PC-3 (cell line): ENCODE results near the gene CPVL.

ENCODE experiments used
- EZH2phosphoT487 ChIP-seq: fragments of 300-600 bp; sonication (generic); IDR thresholded peaks from 2 replicates; pipeline ENCODE4 v1.6.1; 2018; ENCODE audit warnings: mild to moderate bottlenecking, antibody characterized with exemption, low read length, borderline replicate concordance
- TF ChIP-seq, protein P1 (sequence below): fragments of 300-600 bp; sonication (generic); conservative IDR thresholded peaks from 2 replicates; pipeline ENCODE4 v1.5.1; 2017; ENCODE audit warnings: antibody characterized with exemption, low read depth, mild to moderate bottlenecking, low read length

DNA sequence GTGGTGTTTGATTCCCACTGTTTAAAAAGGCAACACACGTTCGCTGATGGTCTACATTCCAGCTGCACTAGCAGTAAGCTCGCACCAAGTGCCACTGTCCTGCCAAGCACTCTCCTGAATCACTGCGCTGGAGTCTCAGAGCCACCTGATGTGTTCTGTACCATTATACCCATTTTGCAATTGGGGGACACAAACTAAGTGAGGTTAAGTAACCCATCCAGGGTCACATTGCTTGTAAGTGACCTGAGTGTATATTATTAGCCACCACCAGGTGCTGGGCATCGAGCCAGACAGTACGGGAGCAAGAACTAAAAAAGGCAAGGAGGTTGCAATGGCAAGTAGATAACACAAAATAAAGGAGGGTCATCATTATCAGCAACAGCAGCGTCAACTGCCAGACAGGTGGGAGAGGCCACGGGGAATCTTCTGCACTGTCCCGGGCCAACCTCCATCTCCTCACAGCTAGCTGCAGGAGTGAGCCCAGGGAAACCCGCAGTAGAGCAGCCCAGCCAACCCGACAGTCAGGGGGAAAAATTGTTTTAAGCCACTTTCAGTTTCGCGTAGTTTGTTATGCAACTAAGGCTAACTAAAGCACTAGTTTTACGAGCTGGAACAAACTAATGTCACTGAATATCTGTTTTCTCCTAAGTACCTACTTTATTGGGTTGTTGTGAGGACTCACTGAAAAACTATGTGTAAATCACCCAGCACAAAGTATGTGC, 712 bp upstream of the CPVL start:
- TF ChIP-seq, protein P1, sequence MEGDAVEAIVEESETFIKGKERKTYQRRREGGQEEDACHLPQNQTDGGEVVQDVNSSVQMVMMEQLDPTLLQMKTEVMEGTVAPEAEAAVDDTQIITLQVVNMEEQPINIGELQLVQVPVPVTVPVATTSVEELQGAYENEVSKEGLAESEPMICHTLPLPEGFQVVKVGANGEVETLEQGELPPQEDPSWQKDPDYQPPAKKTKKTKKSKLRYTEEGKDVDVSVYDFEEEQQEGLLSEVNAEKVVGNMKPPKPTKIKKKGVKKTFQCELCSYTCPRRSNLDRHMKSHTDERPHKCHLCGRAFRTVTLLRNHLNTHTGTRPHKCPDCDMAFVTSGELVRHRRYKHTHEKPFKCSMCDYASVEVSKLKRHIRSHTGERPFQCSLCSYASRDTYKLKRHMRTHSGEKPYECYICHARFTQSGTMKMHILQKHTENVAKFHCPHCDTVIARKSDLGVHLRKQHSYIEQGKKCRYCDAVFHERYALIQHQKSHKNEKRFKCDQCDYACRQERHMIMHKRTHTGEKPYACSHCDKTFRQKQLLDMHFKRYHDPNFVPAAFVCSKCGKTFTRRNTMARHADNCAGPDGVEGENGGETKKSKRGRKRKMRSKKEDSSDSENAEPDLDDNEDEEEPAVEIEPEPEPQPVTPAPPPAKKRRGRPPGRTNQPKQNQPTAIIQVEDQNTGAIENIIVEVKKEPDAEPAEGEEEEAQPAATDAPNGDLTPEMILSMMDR = peak; percentile 29; the same call in 1 of the 2 replicates
- no peak for TF ChIP-seq EZH2phosphoT487
